IMR-90 (cell line): Measurements from ENCODE around the gene SERPINE2. TPM values are rescaled to one million over a fixed set of nuclear protein-coding genes. Genes with fewer than 3 reads are reported as not detected.

Experiments
- ATAC-seq: fragments of 200-7000 bp; cut with Tn5 transposase; 2 replicates; pipeline ENCODE4 v1.9.1; 2020; ENCODE audit warnings: low read depth, mild to moderate bottlenecking, moderate library complexity
- BruUV-seq: library from RNA; stranded (reverse); fragments of 400-500 nt; replicated peaks from 2 replicates; lab custom pipeline; 2021; lab: Mats Ljungman, UMichigan
- CTCF ChIA-PET: fragments of 300-600 bp; formaldehyde crosslinking; extraction: SDS; loops from one replicate; lab custom pipeline; 2021; ENCODE audit warnings: antibody characterized with exemption; lab: Yijun Ruan, JAX
- POLR2A ChIA-PET: fragments of 300-600 bp; sonication (Branson Sonifier 250); formaldehyde crosslinking; loops from one replicate; lab custom pipeline; 2022; ENCODE audit warnings: antibody characterized with exemption; ENCODE audit not compliant: unreplicated experiment; lab: Charles Lee
- DNase-seq: peaks from one replicate; pipeline ENCODE4 v3.0.0; 2013
- H2AFZ ChIP-seq: replicated peaks from 2 replicates; pipeline ENCODE3; 2013; ENCODE audit warnings: low read length, mild to moderate bottlenecking; ENCODE audit not compliant: poor library complexity
- H2AK5ac ChIP-seq: 2 replicates; pipeline ENCODE4 v1.6.1; 2013; ENCODE audit warnings: low read depth, low read length, inconsistent platforms
- H2AK9ac ChIP-seq: replicated peaks from 2 replicates; pipeline ENCODE3; 2013; ENCODE audit warnings: mild to moderate bottlenecking, low read depth, low read length, moderate library complexity; ENCODE audit not compliant: poor library complexity
- H2BK120ac ChIP-seq: 2 replicates; pipeline ENCODE4 v1.6.1; 2013; ENCODE audit warnings: low read depth, low read length, inconsistent platforms
- H2BK15ac ChIP-seq: 3 replicates; pipeline ENCODE4 v1.6.1; 2013; ENCODE audit warnings: low read depth, low read length, inconsistent platforms
- H2BK20ac ChIP-seq: 2 replicates; pipeline ENCODE4 v1.6.1; 2013; ENCODE audit warnings: low read depth, mild to moderate bottlenecking, inconsistent platforms, low read length, moderate library complexity
- H2BK5ac ChIP-seq: 2 replicates; pipeline ENCODE4 v1.6.1; 2013; ENCODE audit warnings: mild to moderate bottlenecking, low read depth, low read length, inconsistent platforms; ENCODE audit not compliant: poor library complexity, severe bottlenecking
- H3K14ac ChIP-seq: replicated peaks from 2 replicates; pipeline ENCODE4 v1.6.1; 2013; ENCODE audit warnings: low read depth, low read length, inconsistent platforms
- H3K18ac ChIP-seq: 2 replicates; pipeline ENCODE4 v1.6.1; 2013; ENCODE audit warnings: low read depth, low read length, control low read depth
- H3K23ac ChIP-seq: 2 replicates; pipeline ENCODE4 v1.6.1; 2013; ENCODE audit warnings: low read depth, low read length, inconsistent platforms
- H3K27ac ChIP-seq: 2 replicates; pipeline ENCODE4 v1.5.1; 2013; ENCODE audit warnings: mild to moderate bottlenecking, control low read depth, low read length; ENCODE audit not compliant: insufficient read depth
- H3K27me3 ChIP-seq: 2 replicates; pipeline ENCODE4 v1.6.1; 2013; ENCODE audit warnings: low read length; ENCODE audit not compliant: control insufficient read depth, insufficient read depth
- H3K36me3 ChIP-seq: 2 replicates; pipeline ENCODE4 v1.6.1; 2013; ENCODE audit warnings: low read length, mixed read lengths; ENCODE audit not compliant: control insufficient read depth, insufficient read depth
- H3K4ac ChIP-seq: 2 replicates; pipeline ENCODE4 v1.6.1; 2013; ENCODE audit warnings: low read depth, low read length, inconsistent platforms
- H3K4me1 ChIP-seq: 2 replicates; pipeline ENCODE4 v1.6.1; 2013; ENCODE audit warnings: low read length, mixed read lengths; ENCODE audit not compliant: control insufficient read depth, insufficient read depth
- H3K4me2 ChIP-seq: 2 replicates; pipeline ENCODE4 v1.6.1; 2013; ENCODE audit warnings: low read depth, mild to moderate bottlenecking, control low read depth, low read length, moderate library complexity
- H3K4me3 ChIP-seq: 2 replicates; pipeline ENCODE4 v1.5.1; 2013; ENCODE audit warnings: low read depth, mild to moderate bottlenecking, control low read depth, low read length, moderate library complexity; ENCODE audit not compliant: insufficient read depth
- H3K56ac ChIP-seq: 2 replicates; pipeline ENCODE4 v1.6.1; 2013; ENCODE audit warnings: low read length, inconsistent platforms; ENCODE audit not compliant: insufficient read depth; ENCODE audit errors: extremely low read depth
- H3K79me1 ChIP-seq, 2 experiments: 2 replicates each; pipeline ENCODE4 v1.6.1; 2013; ENCODE audit warnings: low read length in 2 of 2, inconsistent platforms in 1 of 2, low read depth in 1 of 2
- H3K9ac ChIP-seq: 2 replicates; pipeline ENCODE4 v1.6.1; 2013; ENCODE audit warnings: low read depth, low read length, control low read depth
- H3K9me1 ChIP-seq: 2 replicates; pipeline ENCODE4 v1.6.1; 2013; ENCODE audit warnings: low read length, inconsistent platforms; ENCODE audit not compliant: insufficient read depth
- H3K9me3 ChIP-seq: 2 replicates; pipeline ENCODE4 v1.6.1; 2013; ENCODE audit warnings: low read length; ENCODE audit not compliant: control insufficient read depth, insufficient read depth
- H4K20me1 ChIP-seq: 2 replicates; pipeline ENCODE4 v1.6.1; 2013; ENCODE audit warnings: low read length, inconsistent platforms; ENCODE audit not compliant: insufficient read depth
- H4K5ac ChIP-seq: 2 replicates; pipeline ENCODE4 v1.6.1; 2013; ENCODE audit warnings: mild to moderate bottlenecking, low read depth, low read length, control low read depth
- H4K8ac ChIP-seq, 2 experiments: 2 replicates each; pipeline ENCODE4 v1.6.1; 2013; ENCODE audit warnings: low read depth in 2 of 2, low read length in 2 of 2, control low read depth in 1 of 2, inconsistent platforms in 1 of 2
- H4K91ac ChIP-seq: 2 replicates; pipeline ENCODE4 v1.6.1; 2013; ENCODE audit warnings: low read depth, low read length, inconsistent platforms; ENCODE audit not compliant: insufficient read depth
- SMC3 ChIP-seq: fragments of 150-350 bp; IDR thresholded peaks from 2 replicates; pipeline ENCODE4 v1.6.1; 2016; ENCODE audit warnings: low read depth, mild to moderate bottlenecking, antibody characterized with exemption, low read length, moderate library complexity
- WGBS, 2 experiments: methylation state at CpG; one replicate each; pipeline versions ENCODE4 v1.1.5 to v1.1.7; 2013; ENCODE audit warnings: missing lambda C conversion rate in 2 of 2; ENCODE audit not compliant: insufficient read length in 1 of 2; ENCODE audit errors: extremely low coverage in 2 of 2; 5-methylcytosine and 5-hydroxymethylcytosine counted together
- dilution Hi-C: fragments of 300-500 bp; cut with HindIII; formaldehyde crosslinking; loops from one replicate; pipeline ENCODE4 v1.14.3; 2018; ENCODE audit warnings: low sequenced_read_pairs; ENCODE audit not compliant: unreplicated experiment
- in situ Hi-C: fragments of 300-500 bp; cut with MboI; formaldehyde crosslinking; loops from 3 replicates; pipeline ENCODE4 v1.14.3; 2019; ENCODE audit warnings: low sequenced_read_pairs, inconsistent platforms, mixed read lengths
- intact Hi-C: fragments of 100-400 bp; cut with micrococcal nuclease; formaldehyde crosslinking; loops from 2 replicates; pipeline ENCODE4 v1.10.0; 2022
- polyA plus RNA-seq, 3 experiments: library from polyadenylated mRNA; depleted of rRNA; stranded (reverse); fragments of >200 nt; gene quantifications; 2 replicates each; pipeline ENCODE4 v1.2.3, GENCODE V29; 2012; ENCODE audit warnings: low replicate concordance in 1 of 3
- total RNA-seq: library from RNA; depleted of rRNA; stranded (reverse); fragments of >200 nt; gene quantifications from 2 replicates; pipeline ENCODE4 v1.2.3, GENCODE V29; 2012

SERPINE2 gene
- total and polyA plus RNA-seq, 2 of the 4 experiments (the other 2 are of a cell fraction) = 24.0 to 62.7 TPM

GRCh38 chr2:224011837-224012236 is 27.2 kb downstream of the SERPINE2 start:
- DNase-seq (no peak), ATAC-seq (no peak)
- H3K27ac ChIP-seq = no peak overlapping the region
- no peak overlapping the region for H2AK5ac ChIP-seq
- H2BK120ac ChIP-seq = no peak overlapping the region
- H3K36me3 ChIP-seq = 0 out of 2 replicates have a peak, but pooled peaks cover 2% of the 10 kb centered on the region
- H3K27me3 ChIP-seq = no peaks in the 10 kb centered on the region
- H3K4me3 ChIP-seq = no peak overlapping the region
- no peak overlapping the region for H4K91ac ChIP-seq
- POLR2A ChIA-PET = no interaction called here
- H3K9me1 ChIP-seq = peaks cover 4% of the 10 kb centered on the region; the same call in 1 of the 2 replicates
- CTCF ChIA-PET = interaction anchor here (0.7 kb wide), 1 partner anchor 1926 kb away, joined by 6 read pairs; no protein-coding TSS in a partner anchor
- H3K56ac ChIP-seq = no peak overlapping the region
- no peak overlapping the region for H2AFZ ChIP-seq
- H3K18ac ChIP-seq = no peak overlapping the region
- peak overlapping the region; percentile 10; the same call in 1 of the 2 replicates for H2BK20ac ChIP-seq
- in situ Hi-C loops (no loop called here), intact Hi-C loops (no loop called here), dilution Hi-C loops (no loop called here)
- no peak overlapping the region for H2AK9ac ChIP-seq
- H3K14ac ChIP-seq = no peak overlapping the region
- H2BK5ac ChIP-seq = no peak overlapping the region
- no peak overlapping the region for H3K9ac ChIP-seq
- H3K23ac ChIP-seq = no peak overlapping the region
- 100% methylated on average over 1 of the region's 1 CpG; no CpG with 5 or more reads in 1 of the 2 experiments for WGBS, 2 experiments
- no peaks in the 10 kb centered on the region for H3K9me3 ChIP-seq
- H3K4me2 ChIP-seq = no peak overlapping the region
- peaks cover 5 to 24% of the 10 kb centered on the region in 2 experiments; a peak in 3 of 4 replicates for H3K79me1 ChIP-seq
- peaks cover 6% of the 10 kb centered on the region for H3K4me1 ChIP-seq
- no peak for TF ChIP-seq SMC3
- H3K4ac ChIP-seq = no peak overlapping the region
- no peaks in the 10 kb centered on the region for H4K20me1 ChIP-seq
- no TSS peak for BruUV-seq
- no peak overlapping the region for H2BK15ac ChIP-seq
- no peak overlapping the region for H4K5ac ChIP-seq
- no peak overlapping the region for H4K8ac ChIP-seq
